ENCODE data around the gene MYH9. TPM values are rescaled to one million over a fixed set of nuclear protein-coding genes. Genes with fewer than 3 reads are reported as not detected.
A peak's percentile ranks its signal among the peaks of the same experiment; 100 is the strongest.

The MYH9 gene
- total RNA-seq, 6 experiments from 2014 or later = 881 to 1,084 (median 937) TPM

GRCh38 chr22:36319595-36320497, 67.9 kb downstream of the MYH9 start:
- TF ChIP-seq CTCF (IDR thresholded peaks at IDR 0.05) = no peak
- Mint-ChIP-seq H3K4me1 (ENCODE audit: low read depth) (peaks cover 24% of the 10 kb centered on the region), H3K27me3 (ENCODE audit: insufficient read depth) (peaks cover 81% of the 10 kb centered on the region), H3K9me3 (peaks cover 15% of the 10 kb centered on the region), H3K36me3 (ENCODE audit: low read depth) (peaks cover 67% of the 10 kb centered on the region), H3K27ac (peak overlapping the region; percentile 73), H3K4me3 (peak overlapping the region; percentile 49; the same call in 1 of the 2 replicates)
- no peak for DNase-seq

- Mint-ChIP-seq H3K9me3 (peaks cover 13% of the 10 kb centered on the region), H3K27me3 (ENCODE audit: insufficient read depth) (peaks cover 83% of the 10 kb centered on the region), H3K4me1 (ENCODE audit: low read depth) (peaks cover 19% of the 10 kb centered on the region), H3K36me3 (ENCODE audit: low read depth) (peaks cover 67% of the 10 kb centered on the region), H3K4me3 (no peak overlapping the region; the same call in 1 of the 2 replicates), H3K27ac (peak overlapping the region; percentile 34)
- no peak for TF ChIP-seq CTCF (IDR thresholded peaks at IDR 0.05)
- DNase-seq = no peak
Observed at GRCh38 chr22:36318442-36318841, 69.3 kb downstream of the MYH9 start.

- Mint-ChIP-seq H3K27ac (peak overlapping the region; percentile 34), H3K4me3 (peak overlapping the region; percentile 34; the same call in 1 of the 2 replicates), H3K9me3 (peaks cover 13% of the 10 kb centered on the region), H3K4me1 (ENCODE audit: low read depth) (peaks cover 12% of the 10 kb centered on the region), H3K27me3 (ENCODE audit: insufficient read depth) (peaks cover 79% of the 10 kb centered on the region), H3K36me3 (ENCODE audit: low read depth) (peaks cover 60% of the 10 kb centered on the region)
- TF ChIP-seq CTCF (IDR thresholded peaks at IDR 0.05) = no peak
- no peak for DNase-seq
Observed at GRCh38 chr22:36317658-36318271, 70.0 kb downstream of the MYH9 start.

GRCh38 chr22:36316419-36316818, 71.3 kb downstream of the MYH9 start:
- Mint-ChIP-seq H3K4me3 (peak overlapping the region; percentile 26; the same call in 1 of the 2 replicates), H3K4me1 (ENCODE audit: low read depth) (peaks cover 11% of the 10 kb centered on the region), H3K27ac (peak overlapping the region; percentile 34), H3K36me3 (ENCODE audit: low read depth) (peaks cover 66% of the 10 kb centered on the region), H3K27me3 (ENCODE audit: insufficient read depth) (peaks cover 81% of the 10 kb centered on the region), H3K9me3 (peaks cover 13% of the 10 kb centered on the region)
- TF ChIP-seq CTCF (IDR thresholded peaks at IDR 0.05) = no peak
- no peak for DNase-seq

- H3K27me3 Mint-ChIP-seq (ENCODE audit: insufficient read depth) = peaks cover 80% of the 10 kb centered on the region
- peaks cover 66% of the 10 kb centered on the region for H3K36me3 Mint-ChIP-seq (ENCODE audit: low read depth)
- peak overlapping the region; percentile 21; the same call in 1 of the 2 replicates for H3K4me3 Mint-ChIP-seq
- no peak for TF ChIP-seq CTCF (IDR thresholded peaks at IDR 0.05)
- H3K27ac Mint-ChIP-seq = peak overlapping the region; percentile 39; the same call in 1 of the 2 replicates
- peaks cover 11% of the 10 kb centered on the region for H3K4me1 Mint-ChIP-seq (ENCODE audit: low read depth)
- no peak for DNase-seq
- peaks cover 9% of the 10 kb centered on the region for H3K9me3 Mint-ChIP-seq
Observed at GRCh38 chr22:36315325-36315724, 72.4 kb downstream of the MYH9 start.
